ENCODE results near the gene ZBTB7A. TPM values are rescaled to one million over a fixed set of nuclear protein-coding genes. Genes with fewer than 3 reads are reported as not detected.
"Not testable (repeated sequence)": the region's sequence is repeated elsewhere in the genome, so short reads cannot be mapped to it uniquely, and the experiment has no call there.

ZBTB7A gene
- total RNA-seq, 4 donors from 2014 or later = 60.3 to 94.2 (median 77.4) TPM

DNA sequence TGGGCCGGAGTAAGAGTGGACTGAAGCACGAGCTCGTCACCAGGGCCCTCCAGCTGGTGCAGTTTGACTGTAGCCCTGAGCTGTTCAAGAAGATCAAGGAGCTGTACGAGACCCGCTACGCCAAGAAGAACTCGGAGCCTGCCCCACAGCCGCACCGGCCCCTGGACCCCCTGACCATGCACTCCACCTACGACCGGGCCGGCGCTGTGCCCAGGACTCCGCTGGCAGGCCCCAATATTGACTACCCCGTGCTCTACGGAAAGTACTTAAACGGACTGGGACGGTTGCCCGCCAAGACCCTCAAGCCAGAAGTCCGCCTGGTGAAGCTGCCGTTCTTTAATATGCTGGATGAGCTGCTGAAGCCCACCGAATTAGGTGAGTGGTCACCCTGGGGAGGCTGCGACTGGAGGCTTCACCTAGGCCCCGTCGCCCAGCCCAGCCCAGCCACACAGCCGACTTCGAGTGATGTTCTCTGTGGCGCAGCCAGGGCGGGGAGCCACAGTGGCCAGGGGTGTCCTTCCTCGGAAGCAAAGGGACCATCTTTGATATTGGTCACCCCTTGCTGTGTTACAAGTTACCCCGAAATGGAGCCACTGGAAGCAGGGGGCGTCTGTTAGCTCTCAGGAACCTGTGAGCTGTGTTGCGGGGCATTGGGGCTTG lies 53.6 kb downstream of the ZBTB7A start:
- no peak overlapping the region for H3K27ac ChIP-seq
- DNase-seq (ENCODE audit: low spot score in 2 of 2) = no peak
- WGBS = 90% methylated on average over 15 of the region's 33 CpGs
- H3K36me3 ChIP-seq = peaks cover 38% of the 10 kb centered on the region
- peaks cover 49% of the 10 kb centered on the region for H3K4me1 ChIP-seq
- H3K4me3 ChIP-seq = no peak overlapping the region
- H3K9me3 ChIP-seq = no peaks in the 10 kb centered on the region
- no peaks in the 10 kb centered on the region for H3K27me3 ChIP-seq
- no peak for TF ChIP-seq POLR2AphosphoS5 (IDR thresholded peaks at IDR 0.05)
- TF ChIP-seq POLR2A (IDR thresholded peaks at IDR 0.05) = no peak
- no peak for TF ChIP-seq EP300 (IDR thresholded peaks at IDR 0.05)
- TF ChIP-seq, protein P1, sequence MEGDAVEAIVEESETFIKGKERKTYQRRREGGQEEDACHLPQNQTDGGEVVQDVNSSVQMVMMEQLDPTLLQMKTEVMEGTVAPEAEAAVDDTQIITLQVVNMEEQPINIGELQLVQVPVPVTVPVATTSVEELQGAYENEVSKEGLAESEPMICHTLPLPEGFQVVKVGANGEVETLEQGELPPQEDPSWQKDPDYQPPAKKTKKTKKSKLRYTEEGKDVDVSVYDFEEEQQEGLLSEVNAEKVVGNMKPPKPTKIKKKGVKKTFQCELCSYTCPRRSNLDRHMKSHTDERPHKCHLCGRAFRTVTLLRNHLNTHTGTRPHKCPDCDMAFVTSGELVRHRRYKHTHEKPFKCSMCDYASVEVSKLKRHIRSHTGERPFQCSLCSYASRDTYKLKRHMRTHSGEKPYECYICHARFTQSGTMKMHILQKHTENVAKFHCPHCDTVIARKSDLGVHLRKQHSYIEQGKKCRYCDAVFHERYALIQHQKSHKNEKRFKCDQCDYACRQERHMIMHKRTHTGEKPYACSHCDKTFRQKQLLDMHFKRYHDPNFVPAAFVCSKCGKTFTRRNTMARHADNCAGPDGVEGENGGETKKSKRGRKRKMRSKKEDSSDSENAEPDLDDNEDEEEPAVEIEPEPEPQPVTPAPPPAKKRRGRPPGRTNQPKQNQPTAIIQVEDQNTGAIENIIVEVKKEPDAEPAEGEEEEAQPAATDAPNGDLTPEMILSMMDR (IDR thresholded peaks at IDR 0.05) = no peak

DNA sequence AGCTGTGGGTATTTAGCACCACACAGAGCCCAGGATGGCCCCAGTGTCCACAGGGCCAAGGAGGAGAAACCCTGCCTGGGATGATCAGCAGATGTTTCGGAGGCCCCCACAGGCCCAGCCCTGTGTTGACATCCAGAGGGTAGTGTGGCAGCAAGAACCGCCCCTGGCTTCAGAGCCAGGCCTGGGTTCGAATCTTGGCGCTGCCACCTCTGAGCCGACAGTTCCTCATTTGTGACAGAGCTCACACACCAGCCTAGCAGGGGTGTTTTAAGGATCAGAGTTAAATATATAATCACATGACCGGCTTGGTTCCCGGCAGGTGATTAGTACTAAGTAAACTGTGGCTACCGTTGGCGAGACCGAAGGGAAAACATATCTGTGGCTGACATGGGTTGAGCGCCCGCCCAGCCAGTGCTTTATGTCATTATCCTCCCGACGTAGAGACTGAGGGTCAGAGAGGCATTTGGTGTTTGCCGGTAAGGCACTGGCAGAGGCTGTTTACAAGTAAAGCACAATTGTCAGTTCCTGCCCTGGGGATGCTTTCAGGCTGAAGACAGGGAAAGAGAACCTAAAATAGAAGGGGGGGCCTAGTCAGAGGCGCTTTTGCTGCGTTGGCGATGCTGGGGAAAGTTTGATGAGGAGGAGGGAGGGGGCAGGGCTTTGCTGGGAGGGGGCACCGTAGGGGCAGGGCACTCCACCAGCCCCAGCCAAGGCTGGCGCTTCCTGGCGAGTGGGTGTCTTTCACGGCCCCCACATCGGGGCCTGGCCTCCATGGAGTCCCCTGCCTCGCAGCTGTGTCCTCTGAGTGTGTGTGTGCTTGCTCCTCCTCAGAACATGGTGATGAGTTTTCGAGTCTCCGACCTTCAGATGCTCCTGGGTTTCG lies 54.4 kb downstream of the ZBTB7A start:
- Histone ChIP-seq H3K27me3 (no peaks in the 10 kb centered on the region), H3K4me1 (peaks cover 50% of the 10 kb centered on the region), H3K9me3 (no peaks in the 10 kb centered on the region), H3K4me3 (no peak overlapping the region), H3K27ac (no peak overlapping the region), H3K36me3 (peaks cover 36% of the 10 kb centered on the region)
- WGBS = 84% methylated on average over 21 of the region's 27 CpGs
- DNase-seq (ENCODE audit: low spot score in 2 of 2) = no peak
- TF ChIP-seq POLR2A (IDR thresholded peaks at IDR 0.05) (no peak), POLR2AphosphoS5 (IDR thresholded peaks at IDR 0.05) (no peak), EP300 (IDR thresholded peaks at IDR 0.05) (no peak)
- TF ChIP-seq, protein P1 (IDR thresholded peaks at IDR 0.05) = no peak

DNA sequence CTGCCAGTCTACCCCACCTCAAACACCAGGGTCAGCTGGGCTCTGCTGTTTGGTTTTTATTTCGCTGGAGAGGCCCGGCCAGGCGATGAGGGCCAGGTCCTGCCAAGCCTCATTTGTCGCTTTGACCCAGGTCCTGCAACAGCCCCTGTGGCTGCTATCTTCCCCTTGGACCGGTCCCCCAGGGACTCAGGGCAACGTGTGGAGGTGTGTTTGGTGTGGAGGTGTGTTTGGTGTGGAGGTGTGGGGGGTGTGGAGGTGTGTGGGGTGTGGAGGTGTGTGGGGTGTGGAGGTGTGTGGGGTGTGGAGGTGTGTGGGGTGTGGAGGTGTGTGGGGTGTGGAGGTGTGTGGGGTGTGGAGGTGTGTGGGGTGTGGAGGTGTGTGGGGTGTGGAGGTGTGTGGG lies 55.3 kb downstream of the ZBTB7A start:
- Histone ChIP-seq H3K36me3 (peaks cover 27% of the 10 kb centered on the region), H3K4me1 (peaks cover 54% of the 10 kb centered on the region)
- H3K4me3 ChIP-seq; H3K27me3 ChIP-seq; DNase-seq (ENCODE audit: low spot score in 2 of 2); H3K27ac ChIP-seq; H3K9me3 ChIP-seq: not testable (repeated sequence)
- WGBS = 75% methylated on average over 5 of the region's 6 CpGs

DNA sequence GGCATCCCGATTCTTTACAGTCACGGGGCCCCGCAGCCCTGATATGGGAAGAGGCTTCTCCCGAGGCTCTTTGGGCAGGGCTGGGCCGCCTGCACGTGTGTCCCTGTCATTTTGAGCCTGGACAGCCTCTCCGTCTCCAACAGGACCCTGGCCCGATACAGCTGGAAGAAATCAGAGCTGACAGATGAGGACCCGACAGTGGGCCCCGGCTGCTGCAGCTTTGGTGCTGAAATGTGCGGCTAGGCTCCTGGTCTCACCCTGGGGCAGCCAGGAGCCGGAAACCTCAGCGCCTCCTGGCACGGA lies 55.9 kb downstream of the ZBTB7A start:
- 100% methylated on average over 1 of the region's 14 CpGs for WGBS
- Histone ChIP-seq H3K4me3 (no peak overlapping the region), H3K36me3 (peaks cover 20% of the 10 kb centered on the region), H3K27me3 (no peaks in the 10 kb centered on the region), H3K4me1 (peaks cover 49% of the 10 kb centered on the region), H3K27ac (no peak overlapping the region), H3K9me3 (no peaks in the 10 kb centered on the region)
- TF ChIP-seq EP300 (IDR thresholded peaks at IDR 0.05) = no peak
- TF ChIP-seq, protein P1 (IDR thresholded peaks at IDR 0.05) = no peak
- TF ChIP-seq POLR2A (IDR thresholded peaks at IDR 0.05) = no peak
- TF ChIP-seq POLR2AphosphoS5 (IDR thresholded peaks at IDR 0.05) = no peak
- no peak for DNase-seq (ENCODE audit: low spot score in 2 of 2)

DNA sequence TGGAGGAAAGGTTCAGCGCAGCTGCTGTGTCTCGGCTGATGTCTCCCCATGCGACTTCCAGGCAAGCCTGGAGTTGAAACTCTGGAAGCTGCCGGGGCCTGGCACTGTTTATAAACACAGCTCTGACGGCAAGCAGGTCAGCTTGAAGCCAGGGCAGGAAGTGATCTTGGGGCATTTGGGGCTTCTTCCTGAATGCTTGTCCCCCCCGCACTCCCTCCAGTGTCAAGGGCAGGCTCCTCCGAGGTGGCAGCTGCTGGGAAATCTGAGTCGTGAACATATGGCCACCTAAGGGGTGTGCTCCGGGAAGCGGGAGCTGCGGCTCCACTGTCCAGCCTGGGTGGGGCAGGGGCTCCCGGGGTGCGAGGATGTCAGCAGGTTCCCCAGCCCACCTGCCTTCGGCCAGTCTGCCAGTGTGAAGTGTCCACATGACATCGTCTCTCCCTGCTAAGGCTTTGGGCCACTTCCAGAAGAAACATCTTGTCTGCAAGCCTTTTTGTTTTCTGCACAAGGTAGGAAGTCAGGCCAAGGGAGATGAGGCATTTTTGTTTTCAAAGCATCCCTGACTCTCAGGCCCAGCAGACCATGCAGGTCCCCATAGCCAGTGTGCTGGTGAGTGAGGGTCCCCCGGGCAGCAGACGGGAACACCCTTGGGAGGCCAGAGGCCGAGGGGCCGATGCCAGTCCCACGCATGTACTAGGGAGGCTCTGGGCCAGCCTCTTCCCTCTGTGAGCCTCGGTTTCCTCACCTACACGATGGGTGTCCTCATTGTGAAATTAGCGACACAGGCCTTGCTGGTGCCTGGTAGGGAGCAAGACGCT lies 56.5 kb downstream of the ZBTB7A start:
- H3K4me3 ChIP-seq = peak overlapping the region; percentile 10
- TF ChIP-seq EP300 (IDR thresholded peaks at IDR 0.05) = no peak
- TF ChIP-seq POLR2AphosphoS5 (IDR thresholded peaks at IDR 0.05) = no peak
- no peak for TF ChIP-seq POLR2A (IDR thresholded peaks at IDR 0.05)
- TF ChIP-seq, protein P1 (IDR thresholded peaks at IDR 0.05) = no peak
- 31% methylated on average over 10 of the region's 24 CpGs for WGBS
- H3K27ac ChIP-seq = peak overlapping the region; percentile 10
- DNase-seq (ENCODE audit: low spot score in 2 of 2) = peak in 1 of 2 donors; percentile 58
- H3K27me3 ChIP-seq = no peaks in the 10 kb centered on the region
- no peaks in the 10 kb centered on the region for H3K9me3 ChIP-seq
- H3K4me1 ChIP-seq = peaks cover 49% of the 10 kb centered on the region
- H3K36me3 ChIP-seq = peaks cover 20% of the 10 kb centered on the region
